Smooth muscle cell (in vitro differentiated cells): ENCODE results near the gene TMEM11. TPM values are rescaled to one million over a fixed set of nuclear protein-coding genes. Genes with fewer than 3 reads are reported as not detected.

Source experiments
- DNase-seq: peaks from one replicate; lab custom pipeline; 2025; ENCODE audit not compliant: unreplicated experiment; lab: John Stamatoyannopoulos, UW
- H2AFZ ChIP-seq: fragments of 200-600 bp; sonication (generic); 2 replicates; pipeline ENCODE4 v1.6.0; 2016; ENCODE audit warnings: antibody characterized with exemption, low read depth, mild to moderate bottlenecking
- H3F3A ChIP-seq: fragments of 200-600 bp; sonication (generic); 2 replicates; pipeline ENCODE4 v1.6.0; 2017; ENCODE audit warnings: antibody characterized with exemption, low read depth
- H3K27ac ChIP-seq: fragments of 200-600 bp; sonication (generic); 2 replicates; pipeline ENCODE4 v1.5.1; 2016; ENCODE audit warnings: low read depth, mild to moderate bottlenecking
- H3K27me3 ChIP-seq: fragments of 200-600 bp; sonication (generic); 2 replicates; pipeline ENCODE4 v1.6.1; 2016; ENCODE audit warnings: low read depth, mild to moderate bottlenecking
- H3K36me3 ChIP-seq: fragments of 200-600 bp; sonication (generic); 2 replicates; pipeline ENCODE4 v1.5.1; 2016; ENCODE audit warnings: low read depth
- H3K4me1 ChIP-seq: fragments of 200-600 bp; sonication (generic); 2 replicates; pipeline ENCODE4 v1.5.1; 2016; ENCODE audit warnings: low read depth
- H3K4me2 ChIP-seq: fragments of 200-600 bp; sonication (generic); 2 replicates; pipeline ENCODE4 v1.6.0; 2016; ENCODE audit warnings: mild to moderate bottlenecking
- H3K4me3 ChIP-seq: fragments of 200-600 bp; sonication (generic); 2 replicates; pipeline ENCODE4 v1.5.1; 2016; ENCODE audit warnings: mild to moderate bottlenecking
- H3K79me2 ChIP-seq: fragments of 200-600 bp; sonication (generic); 2 replicates; pipeline ENCODE4 v1.6.0; 2016; ENCODE audit warnings: low read depth, mild to moderate bottlenecking
- H3K9ac ChIP-seq: fragments of 200-600 bp; sonication (generic); 2 replicates; pipeline ENCODE4 v1.6.0; 2016; ENCODE audit warnings: low read depth
- H3K9me3 ChIP-seq: fragments of 200-600 bp; sonication (generic); replicated peaks from 2 replicates; pipeline ENCODE4 v1.5.1; 2016; ENCODE audit warnings: low read depth
- H4K20me1 ChIP-seq: fragments of 200-600 bp; sonication (generic); 2 replicates; pipeline ENCODE4 v1.6.0; 2016; ENCODE audit warnings: low read depth
- CTCF ChIP-seq: fragments of 200-600 bp; sonication (generic); IDR thresholded peaks from 2 replicates; pipeline ENCODE4 v1.5.1; 2017; ENCODE audit warnings: borderline replicate concordance, mild to moderate bottlenecking, antibody characterized with exemption; ENCODE audit not compliant: insufficient read depth, poor library complexity, severe bottlenecking
- WGBS: methylation state at CpG from one replicate; pipeline ENCODE4 v1.1.7; 2016; ENCODE audit warnings: low lambda C conversion rate; 5-methylcytosine and 5-hydroxymethylcytosine counted together
- polyA plus RNA-seq: library from polyadenylated mRNA; unstranded; fragments of >200 nt; fragmentation: Nextera tagmentation; extraction: Ambion mirVana; gene quantifications from 2 replicates; pipeline ENCODE4 v1.2.1, GENCODE V29; 2016
- total RNA-seq: library from RNA; depleted of rRNA; stranded (reverse); fragments of >200 nt; gene quantifications from 2 replicates; pipeline ENCODE4 v1.2.3, GENCODE V29; 2014

The TMEM11 gene
- total and polyA plus RNA-seq, 2 experiments from 2014 or later, result 24.0 to 80.3 TPM

GRCh38 chr17:21249920-21250703 lies 36.2 kb upstream of the TMEM11 start:
- no peak for TF ChIP-seq CTCF

GRCh38 chr17:21249086-21249795 lies 35.3 kb upstream of the TMEM11 start:
- Histone ChIP-seq H2AFZ (no peak overlapping the region), H3K36me3 (no peaks in the 10 kb centered on the region), H3K27me3 (no peaks in the 10 kb centered on the region), H3K79me2 (no peaks in the 10 kb centered on the region), H3K4me1 (peaks cover 2% of the 10 kb centered on the region), H3K27ac (no peak overlapping the region), H4K20me1 (peaks cover 74% of the 10 kb centered on the region), H3K4me3 (no peak overlapping the region), H3K9me3 (no peaks in the 10 kb centered on the region), H3K4me2 (no peak overlapping the region), H3K9ac (no peak overlapping the region), H3F3A (no peaks in the 10 kb centered on the region)
- no peak for TF ChIP-seq CTCF
- WGBS, result 89% methylated on average over 12 of the region's 12 CpGs
- DNase-seq, result no peak

More at GRCh38 chr17:21249920-21250703, 36.2 kb upstream of the TMEM11 start:
- no peak overlapping the region for H3K4me2 ChIP-seq
- no peaks in the 10 kb centered on the region for H3F3A ChIP-seq
- H3K9me3 ChIP-seq, result no peaks in the 10 kb centered on the region
- H3K27me3 ChIP-seq, result no peaks in the 10 kb centered on the region
- WGBS, result 75% methylated on average over 7 of the region's 7 CpGs
- H3K9ac ChIP-seq, result no peak overlapping the region
- H3K4me1 ChIP-seq, result peaks cover 2% of the 10 kb centered on the region
- no peaks in the 10 kb centered on the region for H3K79me2 ChIP-seq
- no peak overlapping the region for H3K4me3 ChIP-seq
- no peak overlapping the region for H2AFZ ChIP-seq
- no peaks in the 10 kb centered on the region for H3K36me3 ChIP-seq
- peaks cover 65% of the 10 kb centered on the region for H4K20me1 ChIP-seq
- no peak overlapping the region for H3K27ac ChIP-seq
- DNase-seq, result no peak

DNA sequence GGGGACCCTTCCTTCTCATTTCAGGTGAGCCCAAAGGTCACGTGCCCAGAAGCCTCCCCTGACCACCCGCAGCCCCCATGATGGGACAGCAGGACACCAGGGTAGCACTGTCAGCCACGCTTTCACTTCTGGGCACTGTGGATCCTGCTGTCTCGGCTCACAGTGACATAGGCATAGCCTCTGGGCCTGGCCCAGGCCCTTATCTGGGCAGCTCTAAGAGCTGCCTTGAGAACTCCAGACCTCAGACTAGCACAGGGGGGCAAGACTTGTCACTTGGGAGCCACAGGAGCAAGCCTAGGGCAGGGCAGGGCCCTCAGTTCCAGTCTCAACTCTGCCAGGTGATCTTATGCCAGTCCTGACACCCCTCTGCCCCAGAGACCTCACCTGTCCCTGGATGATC lies 34.5 kb upstream of the TMEM11 start:
- H3K79me2 ChIP-seq, result no peaks in the 10 kb centered on the region
- WGBS, result 84% methylated on average over 4 of the region's 4 CpGs
- no peaks in the 10 kb centered on the region for H3F3A ChIP-seq
- H2AFZ ChIP-seq, result no peak overlapping the region
- H3K9ac ChIP-seq, result no peak overlapping the region
- H3K4me2 ChIP-seq, result no peak overlapping the region
- no peak overlapping the region for H3K27ac ChIP-seq
- H4K20me1 ChIP-seq, result peaks cover 74% of the 10 kb centered on the region
- no peak overlapping the region for H3K4me3 ChIP-seq
- no peak for TF ChIP-seq CTCF
- H3K4me1 ChIP-seq, result peaks cover 2% of the 10 kb centered on the region
- H3K9me3 ChIP-seq, result no peaks in the 10 kb centered on the region
- H3K27me3 ChIP-seq, result no peaks in the 10 kb centered on the region
- DNase-seq, result no peak
- no peaks in the 10 kb centered on the region for H3K36me3 ChIP-seq
